ENCODE measurements around the gene SDC3.

The SDC3 gene

DNA sequence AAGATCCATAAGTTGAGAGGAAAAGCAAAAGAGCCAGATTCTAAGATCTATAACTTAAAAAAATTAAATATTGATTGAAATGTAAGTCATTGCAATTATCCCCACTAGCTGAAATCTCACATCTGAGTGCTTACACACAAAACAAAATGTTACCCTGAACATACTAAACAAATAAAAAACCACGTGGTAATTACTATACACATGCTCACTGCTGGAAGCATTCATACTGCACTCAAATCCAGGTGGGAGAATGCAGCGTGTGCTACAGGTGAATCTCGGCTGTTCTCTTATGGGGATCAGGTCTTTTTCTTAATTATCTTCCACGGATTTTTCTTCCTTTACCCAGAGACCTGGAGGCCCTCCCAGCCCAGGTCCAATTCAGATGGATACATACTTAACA lies 74.3 kb downstream of the SDC3 start:
- Histone ChIP-seq H3K9me3 (ENCODE audit: control insufficient read depth, low read length) (no peaks in the 10 kb centered on the region), H3K36me3 (ENCODE audit: control insufficient read depth, insufficient read depth, low read length) (no peaks in the 10 kb centered on the region), H3K27ac (ENCODE audit: low read depth, low read length, severe bottlenecking) (no peak overlapping the region), H3K4me3 (ENCODE audit: extremely low read depth, insufficient read depth, low read length, poor library complexity, severe bottlenecking) (no peak overlapping the region), H3K4me1 (ENCODE audit: control insufficient read depth, insufficient read depth, low read length, poor library complexity, severe bottlenecking) (no peaks in the 10 kb centered on the region)
- WGBS, 2 experiments (ENCODE audit: insufficient coverage in 2 of 2): 67 to 89% methylated on average over 3 of the region's 4 CpGs

DNA sequence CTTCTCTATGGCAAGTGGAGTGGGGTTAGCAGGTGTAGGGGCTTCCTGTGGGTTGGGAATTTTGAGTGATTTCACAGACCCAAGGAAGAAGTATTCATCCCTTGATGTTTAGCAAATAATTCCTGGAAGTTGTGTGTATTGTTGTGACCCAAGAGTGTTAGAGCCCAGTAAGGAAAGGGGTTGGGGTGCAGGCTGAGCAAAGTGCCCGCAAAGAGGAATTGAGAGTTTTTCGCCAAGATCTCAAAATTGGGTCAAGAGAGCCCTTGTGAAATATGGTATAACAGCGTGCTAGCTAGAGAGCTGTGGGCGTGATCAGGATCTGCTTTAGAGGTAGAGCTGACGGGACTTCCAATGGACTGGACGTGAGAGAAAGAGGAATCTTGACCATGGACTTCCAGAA lies 78.0 kb downstream of the SDC3 start:
- no peak overlapping the region for H3K27ac ChIP-seq (ENCODE audit: low read depth, low read length, severe bottlenecking)
- H3K4me1 ChIP-seq (ENCODE audit: control insufficient read depth, insufficient read depth, low read length, poor library complexity, severe bottlenecking): peaks cover 4% of the 10 kb centered on the region
- no peaks in the 10 kb centered on the region for H3K36me3 ChIP-seq (ENCODE audit: control insufficient read depth, insufficient read depth, low read length)
- WGBS, 2 experiments (ENCODE audit: insufficient coverage in 2 of 2): 95% methylated on average over 6 of the region's 6 CpGs
- no peaks in the 10 kb centered on the region for H3K9me3 ChIP-seq (ENCODE audit: control insufficient read depth, low read length)
- H3K4me3 ChIP-seq (ENCODE audit: extremely low read depth, insufficient read depth, low read length, poor library complexity, severe bottlenecking): no peak overlapping the region

DNA sequence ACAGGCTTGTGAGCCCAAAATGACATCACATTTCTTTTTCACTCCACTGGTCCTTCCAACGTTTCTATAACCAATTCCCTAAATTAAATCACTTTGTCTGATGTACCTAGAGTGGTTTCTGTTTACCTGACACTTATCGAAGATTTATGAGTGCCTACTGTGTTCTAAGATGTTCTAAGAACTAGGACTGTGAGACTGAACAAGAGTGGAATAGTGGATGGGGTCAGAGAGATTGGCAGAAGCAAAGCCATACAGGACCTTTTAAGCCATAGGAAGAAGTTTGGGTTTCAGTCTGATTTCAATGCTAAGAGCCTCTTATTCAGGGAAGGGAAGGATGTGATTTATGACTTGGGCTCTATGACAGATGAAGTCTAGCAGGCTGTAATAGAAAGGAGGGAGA lies 78.7 kb downstream of the SDC3 start:
- H3K4me3 ChIP-seq (ENCODE audit: extremely low read depth, insufficient read depth, low read length, poor library complexity, severe bottlenecking): no peak overlapping the region
- H3K9me3 ChIP-seq (ENCODE audit: control insufficient read depth, low read length): no peaks in the 10 kb centered on the region
- no peaks in the 10 kb centered on the region for H3K36me3 ChIP-seq (ENCODE audit: control insufficient read depth, insufficient read depth, low read length)
- WGBS, 2 experiments (ENCODE audit: insufficient coverage in 2 of 2): 100% methylated on average over 1 to 2 of the region's 2 CpGs
- H3K27ac ChIP-seq (ENCODE audit: low read depth, low read length, severe bottlenecking): no peak overlapping the region
- peaks cover 9% of the 10 kb centered on the region for H3K4me1 ChIP-seq (ENCODE audit: control insufficient read depth, insufficient read depth, low read length, poor library complexity, severe bottlenecking)

DNA sequence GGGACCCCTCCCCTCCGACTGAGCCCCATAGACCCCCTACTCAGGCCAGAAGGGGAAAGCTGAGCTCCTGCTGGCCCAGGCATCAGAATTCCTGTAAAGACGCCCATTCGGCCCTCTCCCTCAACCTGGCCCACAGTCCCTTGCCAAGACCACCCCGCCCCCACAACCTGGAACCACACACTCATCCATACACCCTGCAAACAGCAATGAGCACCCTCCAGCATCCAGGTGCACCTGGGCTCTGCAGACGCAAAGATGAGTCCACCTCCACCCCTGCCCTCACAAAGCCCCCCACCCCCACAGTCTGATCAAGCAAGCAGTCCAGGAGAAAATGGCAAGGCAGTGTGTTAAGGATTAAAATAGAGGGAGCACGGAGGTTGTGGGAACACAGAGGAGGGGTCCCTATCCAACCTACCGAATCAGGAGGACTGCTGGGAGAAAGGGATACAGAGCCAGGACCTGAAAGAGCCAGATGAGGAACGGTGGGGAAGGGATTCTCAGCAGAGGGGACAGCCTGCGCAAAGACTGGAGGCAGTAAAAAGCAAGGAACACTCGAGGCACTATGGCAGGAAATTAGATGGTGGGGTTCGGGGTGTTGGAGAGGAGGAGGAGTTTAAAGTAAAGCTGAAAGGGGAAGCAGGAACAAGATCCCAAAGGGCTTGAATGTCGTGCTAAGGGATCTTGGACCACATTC lies 83.7 kb downstream of the SDC3 start:
- Histone ChIP-seq H3K4me3 (ENCODE audit: extremely low read depth, insufficient read depth, low read length, poor library complexity, severe bottlenecking) (no peak overlapping the region), H3K36me3 (ENCODE audit: control insufficient read depth, insufficient read depth, low read length) (no peaks in the 10 kb centered on the region), H3K4me1 (ENCODE audit: control insufficient read depth, insufficient read depth, low read length, poor library complexity, severe bottlenecking) (peaks cover 30% of the 10 kb centered on the region), H3K9me3 (ENCODE audit: control insufficient read depth, low read length) (no peaks in the 10 kb centered on the region), H3K27ac (ENCODE audit: low read depth, low read length, severe bottlenecking) (no peak overlapping the region)
- 45 to 56% methylated on average over 9 to 11 of the region's 12 CpGs for WGBS, 2 experiments (ENCODE audit: insufficient coverage in 2 of 2)

DNA sequence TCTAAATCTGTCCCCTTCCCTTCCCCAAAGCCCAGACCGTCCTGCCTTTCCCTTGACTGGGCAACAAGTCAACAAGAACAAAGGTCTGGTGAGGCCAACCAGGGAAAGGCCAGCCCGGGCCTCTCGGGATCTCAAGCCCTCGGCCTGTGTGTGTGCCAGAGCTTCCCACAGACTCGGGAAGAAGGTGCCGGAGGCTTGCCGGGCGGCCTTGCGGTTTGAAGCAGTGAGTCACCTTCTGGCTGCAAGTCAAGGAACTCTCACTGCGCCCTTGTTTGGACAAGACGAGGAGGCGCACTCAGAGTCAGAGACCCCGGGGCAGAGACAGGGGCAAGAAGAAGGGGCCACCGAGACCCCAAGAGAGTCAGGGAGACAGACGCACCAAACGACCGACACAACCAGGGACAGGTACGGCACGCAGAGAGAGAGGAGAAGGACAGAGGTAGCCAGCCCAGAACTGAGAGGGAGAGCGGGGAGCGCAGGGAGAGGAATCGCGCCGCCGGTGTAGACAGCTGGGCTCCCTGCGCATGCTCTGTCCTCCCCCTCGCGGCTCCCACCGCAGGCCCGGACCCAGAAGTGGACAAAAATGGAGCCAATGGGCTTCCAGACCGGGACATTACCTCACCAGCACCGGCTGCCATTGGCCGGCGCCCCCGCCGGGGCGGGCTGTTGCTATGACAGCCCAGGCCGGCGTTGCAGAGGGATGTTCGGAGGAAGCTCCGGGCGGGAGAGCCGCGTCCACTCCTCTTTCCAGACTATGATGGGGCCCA lies 84.4 kb downstream of the SDC3 start:
- Histone ChIP-seq H3K36me3 (ENCODE audit: control insufficient read depth, insufficient read depth, low read length) (no peaks in the 10 kb centered on the region), H3K4me1 (ENCODE audit: control insufficient read depth, insufficient read depth, low read length, poor library complexity, severe bottlenecking) (peaks cover 37% of the 10 kb centered on the region), H3K4me3 (ENCODE audit: extremely low read depth, insufficient read depth, low read length, poor library complexity, severe bottlenecking) (peak overlapping the region; percentile 36), H3K27ac (ENCODE audit: low read depth, low read length, severe bottlenecking) (peak overlapping the region; percentile 97), H3K9me3 (ENCODE audit: control insufficient read depth, low read length) (no peaks in the 10 kb centered on the region)
- 3% methylated on average over 40 to 41 of the region's 44 CpGs for WGBS, 2 experiments (ENCODE audit: insufficient coverage in 2 of 2)

DNA sequence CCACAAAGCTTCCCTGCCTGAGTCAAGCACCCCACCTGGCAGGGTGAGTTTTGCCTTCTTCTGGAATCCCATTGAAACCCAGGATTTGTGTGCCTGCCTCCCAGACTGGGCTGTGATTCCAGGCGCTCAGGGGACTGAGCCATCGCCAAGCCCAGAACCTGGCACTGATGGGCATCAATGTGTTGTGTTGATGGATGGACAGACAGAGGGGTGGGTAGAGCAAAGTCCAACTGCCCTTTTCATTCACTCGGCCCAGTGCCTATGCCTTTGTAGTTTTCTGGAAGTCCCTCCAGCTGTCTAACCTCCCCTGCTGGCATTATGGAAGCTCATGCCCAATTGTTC lies 85.0 kb downstream of the SDC3 start:
- H3K9me3 ChIP-seq (ENCODE audit: control insufficient read depth, low read length): no peaks in the 10 kb centered on the region
- peak overlapping the region; percentile 97 for H3K27ac ChIP-seq (ENCODE audit: low read depth, low read length, severe bottlenecking)
- H3K4me3 ChIP-seq (ENCODE audit: extremely low read depth, insufficient read depth, low read length, poor library complexity, severe bottlenecking): no peak overlapping the region
- no peaks in the 10 kb centered on the region for H3K36me3 ChIP-seq (ENCODE audit: control insufficient read depth, insufficient read depth, low read length)
- 87 to 94% methylated on average over 3 of the region's 3 CpGs for WGBS, 2 experiments (ENCODE audit: insufficient coverage in 2 of 2)
- peaks cover 42% of the 10 kb centered on the region for H3K4me1 ChIP-seq (ENCODE audit: control insufficient read depth, insufficient read depth, low read length, poor library complexity, severe bottlenecking)

DNA sequence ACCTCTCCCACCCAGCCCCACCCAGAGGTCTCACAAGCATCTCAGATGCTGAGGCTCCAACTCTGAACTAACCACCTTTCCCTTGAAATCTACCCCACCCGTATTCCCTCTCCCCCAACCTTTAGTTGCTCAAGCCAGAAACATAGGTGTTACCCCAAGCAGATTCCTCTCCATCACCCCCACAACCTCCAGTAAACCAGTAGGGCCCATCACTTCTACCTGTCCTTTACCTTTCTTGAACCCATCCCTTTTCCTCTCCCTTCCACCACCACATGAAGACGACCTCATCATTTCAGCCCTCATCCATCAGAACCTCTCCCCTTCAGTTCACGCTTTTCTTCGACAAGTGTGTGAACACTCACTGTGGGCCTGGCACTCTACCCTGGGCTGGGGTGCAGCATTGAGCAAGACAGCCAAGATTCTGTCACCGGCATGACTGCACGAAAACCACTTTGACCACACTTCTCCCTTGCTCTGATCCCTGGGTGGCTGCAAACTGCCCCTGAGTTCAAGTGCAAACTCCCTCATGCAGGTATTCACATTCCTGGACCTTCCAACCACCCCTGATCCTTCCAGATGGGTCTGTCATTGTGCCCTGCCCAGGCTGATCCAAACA lies 85.5 kb downstream of the SDC3 start:
- H3K4me3 ChIP-seq (ENCODE audit: extremely low read depth, insufficient read depth, low read length, poor library complexity, severe bottlenecking): no peak overlapping the region
- H3K4me1 ChIP-seq (ENCODE audit: control insufficient read depth, insufficient read depth, low read length, poor library complexity, severe bottlenecking): peaks cover 46% of the 10 kb centered on the region
- no peaks in the 10 kb centered on the region for H3K9me3 ChIP-seq (ENCODE audit: control insufficient read depth, low read length)
- H3K36me3 ChIP-seq (ENCODE audit: control insufficient read depth, insufficient read depth, low read length): no peaks in the 10 kb centered on the region
- 81 to 88% methylated on average over 6 of the region's 6 CpGs for WGBS, 2 experiments (ENCODE audit: insufficient coverage in 2 of 2)
- peak overlapping the region; percentile 97 for H3K27ac ChIP-seq (ENCODE audit: low read depth, low read length, severe bottlenecking)

DNA sequence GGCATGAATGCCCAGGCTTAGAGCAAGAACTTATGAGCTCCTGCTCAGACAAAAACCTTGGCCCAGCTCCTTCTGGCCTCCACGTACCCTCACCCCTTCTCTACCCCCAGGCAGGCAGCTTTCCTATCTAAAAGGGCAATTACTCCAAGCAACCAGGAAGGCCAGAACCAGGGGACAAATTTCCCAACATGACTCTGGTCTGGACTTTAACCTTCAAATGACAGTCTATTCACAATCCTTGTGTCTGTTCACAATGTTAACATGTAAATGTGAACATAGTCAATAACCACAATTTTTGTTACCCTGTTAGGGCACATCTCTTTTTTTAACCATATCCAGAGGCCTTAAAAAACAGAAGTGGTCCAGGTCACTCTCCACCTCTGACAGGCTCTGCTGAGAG lies 86.6 kb downstream of the SDC3 start:
- H3K4me1 ChIP-seq (ENCODE audit: control insufficient read depth, insufficient read depth, low read length, poor library complexity, severe bottlenecking): peaks cover 56% of the 10 kb centered on the region
- no peak overlapping the region for H3K4me3 ChIP-seq (ENCODE audit: extremely low read depth, insufficient read depth, low read length, poor library complexity, severe bottlenecking)
- no peaks in the 10 kb centered on the region for H3K36me3 ChIP-seq (ENCODE audit: control insufficient read depth, insufficient read depth, low read length)
- no peaks in the 10 kb centered on the region for H3K9me3 ChIP-seq (ENCODE audit: control insufficient read depth, low read length)
- no peak overlapping the region for H3K27ac ChIP-seq (ENCODE audit: low read depth, low read length, severe bottlenecking)
- 100% methylated on average over 1 of the region's 1 CpG; no CpG with 5 or more reads in 1 of the 2 experiments for WGBS, 2 experiments (ENCODE audit: insufficient coverage in 2 of 2)

DNA sequence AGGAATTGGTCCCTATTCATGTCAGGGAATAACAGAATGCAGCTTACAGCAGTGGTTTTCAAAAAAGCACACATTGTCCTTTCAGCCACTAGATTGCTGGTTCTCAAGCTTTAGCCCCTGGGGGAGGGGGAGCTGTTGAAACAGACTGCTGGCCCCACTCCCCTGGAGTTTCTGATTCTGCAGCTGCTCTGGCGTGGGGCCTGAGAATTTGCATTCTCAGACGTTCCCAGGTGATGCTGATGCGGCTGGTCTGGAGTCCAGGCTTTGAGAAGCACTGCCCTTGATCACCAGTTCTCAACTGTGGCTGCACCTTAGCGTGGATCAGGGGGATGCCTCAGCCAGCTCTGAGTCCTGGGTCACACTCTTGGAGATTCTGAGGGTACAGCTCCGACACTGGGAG lies 88.3 kb downstream of the SDC3 start:
- Histone ChIP-seq H3K9me3 (ENCODE audit: control insufficient read depth, low read length) (no peaks in the 10 kb centered on the region), H3K27ac (ENCODE audit: low read depth, low read length, severe bottlenecking) (no peak overlapping the region), H3K4me3 (ENCODE audit: extremely low read depth, insufficient read depth, low read length, poor library complexity, severe bottlenecking) (no peak overlapping the region), H3K4me1 (ENCODE audit: control insufficient read depth, insufficient read depth, low read length, poor library complexity, severe bottlenecking) (peaks cover 60% of the 10 kb centered on the region), H3K36me3 (ENCODE audit: control insufficient read depth, insufficient read depth, low read length) (no peaks in the 10 kb centered on the region)
- 79 to 83% methylated on average over 5 of the region's 5 CpGs for WGBS, 2 experiments (ENCODE audit: insufficient coverage in 2 of 2)
